GM12878 (cell line): ENCODE results near the gene RABEP1. TPM values are rescaled to one million over a fixed set of nuclear protein-coding genes. Genes with fewer than 3 reads are reported as not detected.

Source experiments
- ATAC-seq: fragments of 200-7000 bp; cut with Tn5 transposase; 3 replicates; pipeline ENCODE4 v1.9.1; 2020; ENCODE audit warnings: mild to moderate bottlenecking, moderate library complexity
- BruUV-seq: library from RNA; stranded (reverse); fragments of 400-500 nt; replicated peaks from 2 replicates; lab custom pipeline; 2021; lab: Mats Ljungman, UMichigan
- CTCF ChIA-PET: fragments of 300-600 bp; sonication (Branson Sonifier 250); formaldehyde crosslinking; extraction: SDS; loops from one replicate; lab custom pipeline; 2021; ENCODE audit warnings: inconsistent platforms; lab: Yijun Ruan, JAX
- POLR2A ChIA-PET: fragments of 350-600 bp; formaldehyde crosslinking; extraction: SDS; loops from one replicate; lab custom pipeline; 2021; ENCODE audit warnings: inconsistent platforms; lab: Charles Lee
- RAD21 ChIA-PET: fragments of 300-600 bp; sonication (Branson Sonifier 250); formaldehyde crosslinking; loops from one replicate; lab custom pipeline; 2023; ENCODE audit warnings: antibody characterized with exemption; ENCODE audit not compliant: unreplicated experiment; lab: Charles Lee
- SMC1A ChIA-PET: fragments of 300-600 bp; sonication (Branson Sonifier 250); formaldehyde crosslinking; loops from one replicate; lab custom pipeline; 2023; ENCODE audit not compliant: unreplicated experiment, uncharacterized antibody; lab: Charles Lee
- DNase-seq: peaks from one replicate; pipeline ENCODE4 v3.0.0-alpha.2; 2011; ENCODE audit warnings: low read depth, low spot score
- FAIRE-seq: peaks from 3 replicates; lab custom pipeline; 2011; peaks lifted over from hg19 to GRCh38; lab: Jason Lieb, UNC
- H2AFZ ChIP-seq: 2 replicates; pipeline ENCODE4 v1.6.0; 2011; ENCODE audit warnings: low read depth, low read length, control low read depth; ENCODE audit not compliant: control insufficient read depth
- H3K27ac ChIP-seq: 2 replicates; pipeline ENCODE4 v1.5.1; 2011; ENCODE audit warnings: control low read depth; ENCODE audit not compliant: control insufficient read depth, insufficient read depth
- H3K27me3 ChIP-seq, 2 experiments: replicated peaks in 1 of 2; 2 replicates each; pipeline versions ENCODE4 v1.6.0 to v1.6.1; 2011; ENCODE audit warnings: low read length in 1 of 2; ENCODE audit not compliant: control insufficient read depth in 2 of 2, insufficient read depth in 2 of 2
- H3K36me3 ChIP-seq, 2 experiments: 2 replicates each; pipeline ENCODE4 v1.5.1; 2011; ENCODE audit warnings: low read length in 1 of 2; ENCODE audit not compliant: control insufficient read depth in 2 of 2, insufficient read depth in 2 of 2
- H3K4me1 ChIP-seq: 2 replicates; pipeline ENCODE4 v1.6.1; 2011; ENCODE audit warnings: mild to moderate bottlenecking, low read length, moderate library complexity, mixed read lengths; ENCODE audit not compliant: control insufficient read depth, insufficient read depth
- H3K4me2 ChIP-seq: 2 replicates; pipeline ENCODE4 v1.6.0; 2011; ENCODE audit warnings: control low read depth; ENCODE audit not compliant: control insufficient read depth, insufficient read depth
- H3K4me3 ChIP-seq: fragments of 200-600 bp; sonication (generic); 2 replicates; pipeline ENCODE4 v1.5.1; 2016
- H3K79me2 ChIP-seq: 2 replicates; pipeline ENCODE4 v1.6.0; 2011; ENCODE audit warnings: low read length; ENCODE audit not compliant: control insufficient read depth, insufficient read depth
- H3K9ac ChIP-seq: 2 replicates; pipeline ENCODE4 v1.8.0; 2011; ENCODE audit warnings: low read length, control low read depth, mixed read lengths; ENCODE audit not compliant: control insufficient read depth, insufficient read depth
- H3K9me3 ChIP-seq: replicated peaks from 3 replicates; pipeline ENCODE4 v1.5.1; 2011; ENCODE audit warnings: mild to moderate bottlenecking, low read length; ENCODE audit not compliant: control insufficient read depth, insufficient read depth
- H4K20me1 ChIP-seq: 2 replicates; pipeline ENCODE4 v1.6.0; 2011; ENCODE audit not compliant: control insufficient read depth, insufficient read depth
- BACH1 ChIP-seq: fragments of 450-650 bp; IDR thresholded peaks from 2 replicates; pipeline ENCODE4 v1.6.1; 2017; ENCODE audit warnings: mild to moderate bottlenecking, borderline replicate concordance
- CBFB ChIP-seq: IDR thresholded peaks from 2 replicates; pipeline ENCODE4 v1.6.1; 2016; ENCODE audit warnings: antibody characterized with exemption, low read depth
- CEBPZ ChIP-seq: fragments of 150-350 bp; IDR thresholded peaks from 2 replicates; pipeline ENCODE4 v1.6.1; 2016; ENCODE audit warnings: low read depth, low read length
- E2F4 ChIP-seq: IDR thresholded peaks from 2 replicates; pipeline ENCODE4 v1.6.1; 2012; ENCODE audit warnings: low read depth, low read length, improper control_type of control experiment
- LARP7 ChIP-seq: fragments of 450-650 bp; IDR thresholded peaks from 2 replicates; pipeline ENCODE4 v1.6.1; 2017; ENCODE audit warnings: mild to moderate bottlenecking
- REST ChIP-seq: IDR thresholded peaks from 2 replicates; pipeline ENCODE4 v1.6.1; 2012; ENCODE audit warnings: mild to moderate bottlenecking, low read depth, low read length
- TCF7 ChIP-seq: IDR thresholded peaks from 2 replicates; pipeline ENCODE4 v1.6.1; 2014; ENCODE audit warnings: antibody characterized with exemption, borderline replicate concordance
- ZBED1 ChIP-seq: IDR thresholded peaks from 2 replicates; pipeline ENCODE4 v1.6.1; 2016; ENCODE audit warnings: borderline replicate concordance
- ZNF207 ChIP-seq: fragments of 450-650 bp; IDR thresholded peaks from 2 replicates; pipeline ENCODE4 v1.6.1; 2014; ENCODE audit warnings: antibody characterized with exemption, mild to moderate bottlenecking, borderline replicate concordance
- WGBS: methylation state at CpG from one replicate; pipeline ENCODE4 v1.1.6; 2016; ENCODE audit warnings: low lambda C conversion rate; ENCODE audit not compliant: insufficient replicate concordance, insufficient coverage; ENCODE audit errors: missing lambda C conversion rate; 5-methylcytosine and 5-hydroxymethylcytosine counted together
- in situ Hi-C: fragments of 300-500 bp; cut with MboI; formaldehyde crosslinking; loops from 9 replicates; pipeline ENCODE4 v1.14.3; 2018; ENCODE audit warnings: mixed read lengths
- intact Hi-C: fragments of 100-400 bp; cut with micrococcal nuclease; formaldehyde crosslinking; loops from one replicate; pipeline ENCODE4 v1.14.2; 2022; ENCODE audit not compliant: unreplicated experiment
- polyA plus RNA-seq, 11 experiments: library from polyadenylated mRNA; depleted of rRNA in 4 of 11; unstranded in 6 of 11; stranded (reverse) in 5 of 11; fragments of >200 nt; fragmentation: Nextera tagmentation in 4 of 11; fragmentation: Illumina TruSeq in 1 of 11; extraction: Ambion mirVana in 4 of 11; extraction: Trizol in 1 of 11; gene quantifications; 1 replicate in 1 of 11; 2 replicates in 10 of 11; pipeline versions ENCODE4 v1.2.1 to v1.2.3, GENCODE V29; 2011 to 2016; ENCODE audit warnings: inconsistent platforms in 2 of 11, missing spikeins in 2 of 11, low read depth in 1 of 11
- total RNA-seq, 4 experiments: library from RNA; depleted of rRNA in 3 of 4; stranded (reverse); fragments of >200 nt in 3 of 4; fragmentation: Illumina TruSeq in 1 of 4; extraction: Trizol in 1 of 4; gene quantifications; 2 replicates each; pipeline versions ENCODE4 v1.2.1 to v1.2.3, GENCODE V29; 2013 to 2021

Gene RABEP1
- total and polyA plus RNA-seq, 10 of the 15 experiments (the other 5 are each of a cell fraction or from before 2014, with no cell fraction given), result 13.4 to 71.4 (median 59.8) TPM

- Histone ChIP-seq H3K4me1 (no peaks in the 10 kb centered on the region), H3K27ac (no peak overlapping the region), H3K4me3 (no peak overlapping the region), H3K4me2 (no peak overlapping the region), H2AFZ (no peak overlapping the region), H3K79me2 (no peaks in the 10 kb centered on the region), H3K27me3 (no peaks in the 10 kb centered on the region), H3K9me3 (no peaks in the 10 kb centered on the region), H3K36me3 (no peaks in the 10 kb centered on the region), H3K9ac (no peak overlapping the region), H4K20me1 (no peaks in the 10 kb centered on the region)
- BruUV-seq, result no TSS peak
- FAIRE-seq (no peak), ATAC-seq (no peak), DNase-seq (no peak)
- POLR2A ChIA-PET, result interaction anchor here (0.5 kb wide), 1 partner anchor 582 kb away, joined by 3 read pairs; no protein-coding TSS in a partner anchor
- SMC1A ChIA-PET, result interaction anchor here (1.2 to 1.4 kb wide), 2 partner anchors 15 kb away, joined by 3 to 4 read pairs; no protein-coding TSS in a partner anchor
- CTCF ChIA-PET, result interaction anchor here (1.0 kb wide), 1 partner anchor 73 kb away, joined by 3 read pairs; no protein-coding TSS in a partner anchor
- in situ Hi-C loops (no loop called here), intact Hi-C loops (no loop called here)
- WGBS, result 94% methylated on average over 4 of the region's 4 CpGs
- RAD21 ChIA-PET, result interaction anchor here (0.7 kb wide), 1 partner anchor 13 kb away, joined by 3 read pairs; no protein-coding TSS in a partner anchor
- no peak for TF ChIP-seq CBFB
- no peak for TF ChIP-seq TCF7
- no peak for TF ChIP-seq LARP7
- TF ChIP-seq ZNF207, result no peak
- TF ChIP-seq BACH1, result no peak
- no peak for TF ChIP-seq REST
- TF ChIP-seq CEBPZ, result no peak
- no peak for TF ChIP-seq E2F4
- no peak for TF ChIP-seq ZBED1
These were observed 12.7 kb upstream of the RABEP1 start for GRCh38 chr17:5269241-5269960.
